Measurements from ENCODE around the gene RAB28. TPM values are rescaled to one million over a fixed set of nuclear protein-coding genes. Genes with fewer than 3 reads are reported as not detected.
A peak's percentile ranks its signal among the peaks of the same experiment; 100 is the strongest.

The RAB28 gene
- total and polyA plus RNA-seq, 9 of the 15 experiments (the other 6 are each of a cell fraction or from before 2014, with no cell fraction given) = 6.7 to 40.4 (median 23.0) TPM

DNA sequence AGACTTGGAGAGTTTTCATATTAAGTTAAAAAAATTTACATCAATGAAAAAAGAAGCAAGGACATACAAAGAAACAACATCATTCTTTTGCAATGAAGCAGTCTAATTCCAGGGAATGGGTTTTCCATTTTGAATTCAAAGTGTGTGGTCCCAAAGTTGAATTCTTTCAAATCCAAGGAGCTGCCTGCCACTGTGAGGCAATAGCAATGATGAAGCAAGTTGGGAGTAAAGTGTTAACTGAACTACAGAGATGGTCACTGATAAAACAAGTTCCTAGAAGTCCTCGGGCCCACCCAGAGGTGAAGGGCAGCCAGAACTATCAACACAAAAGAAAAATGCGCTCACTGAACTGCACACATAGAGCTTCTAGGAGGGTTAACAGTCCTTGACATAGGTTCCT lies 115.9 kb downstream of the RAB28 start (continued):
- TF ChIP-seq, protein P1, sequence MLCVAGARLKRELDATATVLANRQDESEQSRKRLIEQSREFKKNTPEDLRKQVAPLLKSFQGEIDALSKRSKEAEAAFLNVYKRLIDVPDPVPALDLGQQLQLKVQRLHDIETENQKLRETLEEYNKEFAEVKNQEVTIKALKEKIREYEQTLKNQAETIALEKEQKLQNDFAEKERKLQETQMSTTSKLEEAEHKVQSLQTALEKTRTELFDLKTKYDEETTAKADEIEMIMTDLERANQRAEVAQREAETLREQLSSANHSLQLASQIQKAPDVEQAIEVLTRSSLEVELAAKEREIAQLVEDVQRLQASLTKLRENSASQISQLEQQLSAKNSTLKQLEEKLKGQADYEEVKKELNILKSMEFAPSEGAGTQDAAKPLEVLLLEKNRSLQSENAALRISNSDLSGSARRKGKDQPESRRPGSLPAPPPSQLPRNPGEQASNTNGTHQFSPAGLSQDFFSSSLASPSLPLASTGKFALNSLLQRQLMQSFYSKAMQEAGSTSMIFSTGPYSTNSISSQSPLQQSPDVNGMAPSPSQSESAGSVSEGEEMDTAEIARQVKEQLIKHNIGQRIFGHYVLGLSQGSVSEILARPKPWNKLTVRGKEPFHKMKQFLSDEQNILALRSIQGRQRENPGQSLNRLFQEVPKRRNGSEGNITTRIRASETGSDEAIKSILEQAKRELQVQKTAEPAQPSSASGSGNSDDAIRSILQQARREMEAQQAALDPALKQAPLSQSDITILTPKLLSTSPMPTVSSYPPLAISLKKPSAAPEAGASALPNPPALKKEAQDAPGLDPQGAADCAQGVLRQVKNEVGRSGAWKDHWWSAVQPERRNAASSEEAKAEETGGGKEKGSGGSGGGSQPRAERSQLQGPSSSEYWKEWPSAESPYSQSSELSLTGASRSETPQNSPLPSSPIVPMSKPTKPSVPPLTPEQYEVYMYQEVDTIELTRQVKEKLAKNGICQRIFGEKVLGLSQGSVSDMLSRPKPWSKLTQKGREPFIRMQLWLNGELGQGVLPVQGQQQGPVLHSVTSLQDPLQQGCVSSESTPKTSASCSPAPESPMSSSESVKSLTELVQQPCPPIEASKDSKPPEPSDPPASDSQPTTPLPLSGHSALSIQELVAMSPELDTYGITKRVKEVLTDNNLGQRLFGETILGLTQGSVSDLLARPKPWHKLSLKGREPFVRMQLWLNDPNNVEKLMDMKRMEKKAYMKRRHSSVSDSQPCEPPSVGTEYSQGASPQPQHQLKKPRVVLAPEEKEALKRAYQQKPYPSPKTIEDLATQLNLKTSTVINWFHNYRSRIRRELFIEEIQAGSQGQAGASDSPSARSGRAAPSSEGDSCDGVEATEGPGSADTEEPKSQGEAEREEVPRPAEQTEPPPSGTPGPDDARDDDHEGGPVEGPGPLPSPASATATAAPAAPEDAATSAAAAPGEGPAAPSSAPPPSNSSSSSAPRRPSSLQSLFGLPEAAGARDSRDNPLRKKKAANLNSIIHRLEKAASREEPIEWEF (CRISPR knock-in tag; IDR thresholded peaks at IDR 0.05) = no peak
- TF ChIP-seq HDAC6 (IDR thresholded peaks at IDR 0.05; ENCODE audit: low read depth, low read length) = no peak
- TF ChIP-seq, protein P2, sequence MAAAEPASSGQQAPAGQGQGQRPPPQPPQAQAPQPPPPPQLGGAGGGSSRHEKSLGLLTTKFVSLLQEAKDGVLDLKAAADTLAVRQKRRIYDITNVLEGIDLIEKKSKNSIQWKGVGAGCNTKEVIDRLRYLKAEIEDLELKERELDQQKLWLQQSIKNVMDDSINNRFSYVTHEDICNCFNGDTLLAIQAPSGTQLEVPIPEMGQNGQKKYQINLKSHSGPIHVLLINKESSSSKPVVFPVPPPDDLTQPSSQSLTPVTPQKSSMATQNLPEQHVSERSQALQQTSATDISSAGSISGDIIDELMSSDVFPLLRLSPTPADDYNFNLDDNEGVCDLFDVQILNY (CRISPR knock-in tag; IDR thresholded peaks at IDR 0.05) = no peak
- no peak for TF ChIP-seq ZNF589 (CRISPR knock-in tag; IDR thresholded peaks at IDR 0.05; ENCODE audit: low read depth)
- TF ChIP-seq HNRNPLL (IDR thresholded peaks at IDR 0.05; ENCODE audit: low read depth, low read length, poor library complexity, severe bottlenecking) = no peak
- TF ChIP-seq ESRRA (IDR thresholded peaks at IDR 0.05; ENCODE audit: borderline replicate concordance, low read depth) = peak; percentile 76; the same call in 1 of the 2 replicates
- TF ChIP-seq BDP1 (IDR thresholded peaks at IDR 0.05; ENCODE audit: insufficient read depth, insufficient read length) = no peak
- TF ChIP-seq, protein P3, sequence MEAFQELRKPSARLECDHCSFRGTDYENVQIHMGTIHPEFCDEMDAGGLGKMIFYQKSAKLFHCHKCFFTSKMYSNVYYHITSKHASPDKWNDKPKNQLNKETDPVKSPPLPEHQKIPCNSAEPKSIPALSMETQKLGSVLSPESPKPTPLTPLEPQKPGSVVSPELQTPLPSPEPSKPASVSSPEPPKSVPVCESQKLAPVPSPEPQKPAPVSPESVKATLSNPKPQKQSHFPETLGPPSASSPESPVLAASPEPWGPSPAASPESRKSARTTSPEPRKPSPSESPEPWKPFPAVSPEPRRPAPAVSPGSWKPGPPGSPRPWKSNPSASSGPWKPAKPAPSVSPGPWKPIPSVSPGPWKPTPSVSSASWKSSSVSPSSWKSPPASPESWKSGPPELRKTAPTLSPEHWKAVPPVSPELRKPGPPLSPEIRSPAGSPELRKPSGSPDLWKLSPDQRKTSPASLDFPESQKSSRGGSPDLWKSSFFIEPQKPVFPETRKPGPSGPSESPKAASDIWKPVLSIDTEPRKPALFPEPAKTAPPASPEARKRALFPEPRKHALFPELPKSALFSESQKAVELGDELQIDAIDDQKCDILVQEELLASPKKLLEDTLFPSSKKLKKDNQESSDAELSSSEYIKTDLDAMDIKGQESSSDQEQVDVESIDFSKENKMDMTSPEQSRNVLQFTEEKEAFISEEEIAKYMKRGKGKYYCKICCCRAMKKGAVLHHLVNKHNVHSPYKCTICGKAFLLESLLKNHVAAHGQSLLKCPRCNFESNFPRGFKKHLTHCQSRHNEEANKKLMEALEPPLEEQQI (IDR thresholded peaks at IDR 0.05) = peak; percentile 78
- no peak for TF ChIP-seq XRCC4 (IDR thresholded peaks at IDR 0.05; ENCODE audit: extremely low read depth, insufficient read depth, insufficient read length)
- TF ChIP-seq JUND (IDR thresholded peaks at IDR 0.05; ENCODE audit: borderline replicate concordance, low read depth, low read length) = peak; percentile 77
- TF ChIP-seq JUND (tag; IDR thresholded peaks at IDR 0.05; ENCODE audit: borderline replicate concordance, low read depth, low read length) = peak; percentile 51; the same call in 1 of the 3 replicates
- TF ChIP-seq ZFP30 (CRISPR knock-in tag; IDR thresholded peaks at IDR 0.05; ENCODE audit: borderline replicate concordance) = no peak
